GM10248 (cell line): ENCODE measurements around the gene C6orf132.

Experiments
- CTCF ChIA-PET: fragments of 300-600 bp; sonication (Branson Sonifier 250); formaldehyde crosslinking; extraction: SDS; loops from one replicate; lab custom pipeline; 2021; ENCODE audit warnings: antibody characterized with exemption; lab: Yijun Ruan, JAX
- POLR2A ChIA-PET: fragments of 350-650 bp; sonication (Branson Sonifier 250); formaldehyde crosslinking; extraction: SDS; loops from one replicate; lab custom pipeline; 2020; ENCODE audit warnings: antibody characterized with exemption; lab: Yijun Ruan, JAX
- DNase-seq: peaks from one replicate; pipeline ENCODE4 v3.0.0; 2012; ENCODE audit errors: extremely low spot score
- CTCF ChIP-seq: IDR thresholded peaks from 2 replicates; pipeline ENCODE4 v1.5.1; 2012; ENCODE audit warnings: mild to moderate bottlenecking, low read depth; ENCODE audit errors: extremely low read depth, missing control alignments, control extremely low read depth

C6orf132 gene

GRCh38 chr6:42138190-42138589, 4.2 kb downstream of the C6orf132 start:
- DNase-seq, result no peak
- ChIA-PET POLR2A (interaction anchor here (0.6 kb wide), 1 partner anchor 908 kb away, joined by 5 read pairs; no protein-coding TSS in a partner anchor), CTCF (interaction anchor here (1.3 to 1.8 kb wide), 3 partner anchors 9 to 409 kb away, joined by 4 to 8 read pairs (median 4); no protein-coding TSS in a partner anchor)
- TF ChIP-seq CTCF, result no peak

GRCh38 chr6:42137194-42137753, 5.1 kb downstream of the C6orf132 start:
- ChIA-PET POLR2A (no interaction called here), CTCF (interaction anchor here (0.8 to 3.1 kb wide), 24 partner anchors 8 to 414 kb away, joined by 3 to 22 read pairs (median 4); partner anchors contain the start of gene TAF8)
- no peak for TF ChIP-seq CTCF
- DNase-seq, result no peak

GRCh38 chr6:42136508-42137193, 5.8 kb downstream of the C6orf132 start:
- peak; percentile 39 for TF ChIP-seq CTCF
- ChIA-PET CTCF (interaction anchor here (0.8 to 3.1 kb wide), 24 partner anchors 8 to 415 kb away, joined by 3 to 22 read pairs (median 4); partner anchors contain the start of gene TAF8), POLR2A (no interaction called here)
- peak; percentile 82 for DNase-seq

GRCh38 chr6:42135722-42136121, 6.7 kb downstream of the C6orf132 start:
- TF ChIP-seq CTCF, result no peak
- POLR2A ChIA-PET, result no interaction called here
- CTCF ChIA-PET, result interaction anchor here (1.0 to 3.1 kb wide), 7 partner anchors 10 to 412 kb away, joined by 3 to 22 read pairs (median 4); no protein-coding TSS in a partner anchor
- DNase-seq, result no peak

- DNase-seq, result no peak
- no peak for TF ChIP-seq CTCF
- CTCF ChIA-PET, result interaction anchor here (1.0 to 3.1 kb wide), 6 partner anchors 10 to 412 kb away, joined by 3 to 22 read pairs (median 4); no protein-coding TSS in a partner anchor
- POLR2A ChIA-PET, result no interaction called here
Observed at GRCh38 chr6:42135161-42135560, 7.3 kb downstream of the C6orf132 start.

- no peak for TF ChIP-seq CTCF
- POLR2A ChIA-PET, result no interaction called here
- no peak for DNase-seq
- CTCF ChIA-PET, result interaction anchor here (0.6 to 1.6 kb wide), 2 partner anchors 15 to 81 kb away, joined by 3 read pairs; no protein-coding TSS in a partner anchor
Observed at GRCh38 chr6:42133926-42134325, 8.5 kb downstream of the C6orf132 start.
